ENCODE results near the gene SLC13A5. TPM values are rescaled to one million over a fixed set of nuclear protein-coding genes. Genes with fewer than 3 reads are reported as not detected.
"Not testable (repeated sequence)": the region's sequence is repeated elsewhere in the genome, so short reads cannot be mapped to it uniquely, and the experiment has no call there.

The SLC13A5 gene
- total RNA-seq, 2 experiments from 2014 or later, result not detected

- Mint-ChIP-seq H3K27me3 (no peaks in the 10 kb centered on the region), H3K36me3 (no peaks in the 10 kb centered on the region), H3K27ac (no peak overlapping the region), H3K4me3 (no peak overlapping the region), H3K4me1 (peaks cover 6% of the 10 kb centered on the region), H3K9me3 (no peaks in the 10 kb centered on the region)
- no peak for DNase-seq
Observed at GRCh38 chr17:6667516-6667915, 45.7 kb downstream of the SLC13A5 start.

- no peak overlapping the region for H3K27ac Mint-ChIP-seq
- no peak overlapping the region for H3K4me3 Mint-ChIP-seq
- peaks cover 7% of the 10 kb centered on the region for H3K4me1 Mint-ChIP-seq
- no peak for DNase-seq
- no peaks in the 10 kb centered on the region for H3K36me3 Mint-ChIP-seq
- H3K27me3 Mint-ChIP-seq, result no peaks in the 10 kb centered on the region
- no peaks in the 10 kb centered on the region for H3K9me3 Mint-ChIP-seq
Observed at GRCh38 chr17:6666557-6666956, 46.6 kb downstream of the SLC13A5 start.

- Mint-ChIP-seq H3K9me3 (no peaks in the 10 kb centered on the region), H3K4me1 (peaks cover 11% of the 10 kb centered on the region), H3K27ac (no peak overlapping the region), H3K36me3 (no peaks in the 10 kb centered on the region), H3K4me3 (no peak overlapping the region), H3K27me3 (no peaks in the 10 kb centered on the region)
- DNase-seq, result peak; percentile 44
Observed at GRCh38 chr17:6666077-6666521, 47.1 kb downstream of the SLC13A5 start.

GRCh38 chr17:6663200-6663599 lies 50.0 kb downstream of the SLC13A5 start:
- not testable (repeated sequence) for H3K27ac Mint-ChIP-seq, DNase-seq, H3K9me3 Mint-ChIP-seq, H3K4me3 Mint-ChIP-seq, H3K36me3 Mint-ChIP-seq, H3K27me3 Mint-ChIP-seq
- peaks cover 22% of the 10 kb centered on the region for H3K4me1 Mint-ChIP-seq

- H3K27ac Mint-ChIP-seq, result no peak overlapping the region
- H3K9me3 Mint-ChIP-seq, result no peaks in the 10 kb centered on the region
- peaks cover 4% of the 10 kb centered on the region for H3K36me3 Mint-ChIP-seq
- no peak overlapping the region for H3K4me3 Mint-ChIP-seq
- H3K27me3 Mint-ChIP-seq, result no peaks in the 10 kb centered on the region
- H3K4me1 Mint-ChIP-seq, result peaks cover 24% of the 10 kb centered on the region
- DNase-seq, result no peak
Observed at GRCh38 chr17:6661464-6661848, 51.7 kb downstream of the SLC13A5 start.

- Mint-ChIP-seq H3K27ac (no peak overlapping the region), H3K36me3 (peaks cover 4% of the 10 kb centered on the region), H3K9me3 (no peaks in the 10 kb centered on the region), H3K4me3 (peak overlapping the region; percentile 6), H3K4me1 (peaks cover 24% of the 10 kb centered on the region), H3K27me3 (no peaks in the 10 kb centered on the region)
- no peak for DNase-seq
Observed at GRCh38 chr17:6660805-6661463, 52.2 kb downstream of the SLC13A5 start.

- no peak overlapping the region for H3K27ac Mint-ChIP-seq
- peaks cover 30% of the 10 kb centered on the region for H3K4me1 Mint-ChIP-seq
- peaks cover 7% of the 10 kb centered on the region for H3K27me3 Mint-ChIP-seq
- H3K9me3 Mint-ChIP-seq, result no peaks in the 10 kb centered on the region
- no peak for DNase-seq
- no peak overlapping the region for H3K4me3 Mint-ChIP-seq
- H3K36me3 Mint-ChIP-seq, result peaks cover 5% of the 10 kb centered on the region
Observed at GRCh38 chr17:6660101-6660500, 53.1 kb downstream of the SLC13A5 start.

GRCh38 chr17:6658411-6658810 lies 54.8 kb downstream of the SLC13A5 start:
- not testable (repeated sequence) for H3K9me3 Mint-ChIP-seq, H3K27ac Mint-ChIP-seq, DNase-seq, H3K4me3 Mint-ChIP-seq, H3K27me3 Mint-ChIP-seq
- Mint-ChIP-seq H3K36me3 (peaks cover 11% of the 10 kb centered on the region), H3K4me1 (peaks cover 38% of the 10 kb centered on the region)

- Mint-ChIP-seq H3K4me3 (peak overlapping the region; percentile 86), H3K9me3 (no peaks in the 10 kb centered on the region), H3K36me3 (peaks cover 13% of the 10 kb centered on the region), H3K4me1 (peaks cover 45% of the 10 kb centered on the region), H3K27ac (peak overlapping the region; percentile 76), H3K27me3 (peaks cover 8% of the 10 kb centered on the region)
- no peak for DNase-seq
Observed at GRCh38 chr17:6657633-6658287, 55.4 kb downstream of the SLC13A5 start.

GRCh38 chr17:6656797-6657632 lies 56.2 kb downstream of the SLC13A5 start:
- not testable (repeated sequence) for H3K9me3 Mint-ChIP-seq, H3K27me3 Mint-ChIP-seq
- peak overlapping the region; percentile 76 for H3K27ac Mint-ChIP-seq
- peaks cover 50% of the 10 kb centered on the region for H3K4me1 Mint-ChIP-seq
- H3K4me3 Mint-ChIP-seq, result peak overlapping the region; percentile 86
- peak; percentile 64 for DNase-seq
- H3K36me3 Mint-ChIP-seq, result peaks cover 13% of the 10 kb centered on the region

- H3K27ac Mint-ChIP-seq, H3K9me3 Mint-ChIP-seq: not testable (repeated sequence)
Observed at GRCh38 chr17:6655732-6656361, 57.3 kb downstream of the SLC13A5 start.

GRCh38 chr17:6654841-6655731 lies 58.1 kb downstream of the SLC13A5 start:
- Mint-ChIP-seq H3K36me3 (peaks cover 15% of the 10 kb centered on the region), H3K4me1 (peaks cover 37% of the 10 kb centered on the region), H3K27me3 (peaks cover 8% of the 10 kb centered on the region), H3K9me3 (no peaks in the 10 kb centered on the region), H3K27ac (no peak overlapping the region), H3K4me3 (peak overlapping the region; percentile 78)
- DNase-seq, result no peak

More at GRCh38 chr17:6655732-6656361, 57.3 kb downstream of the SLC13A5 start:
- DNase-seq, H3K27me3 Mint-ChIP-seq: not testable (repeated sequence)
- Mint-ChIP-seq H3K4me1 (peaks cover 43% of the 10 kb centered on the region), H3K36me3 (peaks cover 13% of the 10 kb centered on the region), H3K4me3 (peak overlapping the region; percentile 78)

GRCh38 chr17:6651919-6652452 lies 61.2 kb downstream of the SLC13A5 start:
- peaks cover 8% of the 10 kb centered on the region for H3K27me3 Mint-ChIP-seq
- H3K36me3 Mint-ChIP-seq, result peaks cover 15% of the 10 kb centered on the region
- H3K9me3 Mint-ChIP-seq, result no peaks in the 10 kb centered on the region
- no peak overlapping the region for H3K27ac Mint-ChIP-seq
- H3K4me1 Mint-ChIP-seq, result peaks cover 49% of the 10 kb centered on the region
- H3K4me3 Mint-ChIP-seq, result peak overlapping the region; percentile 96
- DNase-seq, result peak; percentile 40

All from activated naive CD8-positive, alpha-beta T cell treated with anti-CD3 and anti-CD28 coated beads for 36 hours (primary cell).